A549 (cell line): Measurements from ENCODE around the gene TESPA1.
A peak's percentile ranks its signal among the peaks of the same experiment; 100 is the strongest.

Source experiments
- CTCF ChIP-seq: fragments of >200 bp; sonication (Bioruptor Twin); formaldehyde crosslinking; IDR thresholded peaks from 3 replicates; pipeline ENCODE4 v1.5.1; 2016
- EP300 ChIP-seq, 2 experiments: fragments of >200 bp; sonication (Bioruptor Twin); formaldehyde crosslinking; IDR thresholded peaks; 2 replicates in 1 of 2; 3 replicates in 1 of 2; pipeline ENCODE4 v1.6.1; 2016 to 2017
- POLR2A ChIP-seq: IDR thresholded peaks from 2 replicates; pipeline ENCODE4 v1.6.1; 2012; ENCODE audit warnings: mild to moderate bottlenecking, low read length
- USF2 ChIP-seq: fragments of 450-650 bp; IDR thresholded peaks from 2 replicates; pipeline ENCODE4 v1.6.1; 2014; ENCODE audit warnings: antibody characterized with exemption
- ZFP36 ChIP-seq: fragments of 450-650 bp; IDR thresholded peaks from 2 replicates; pipeline ENCODE4 v1.6.1; 2014; ENCODE audit warnings: borderline replicate concordance; ENCODE audit not compliant: partially characterized antibody

GRCh38 chr12:54958048-54958658 is 26.4 kb downstream of the TESPA1 start:
- TF ChIP-seq USF2 (no peak), CTCF (peak; percentile 88), EP300 (IDR thresholded peaks at IDR 0.05) (no peak), ZFP36 (no peak), POLR2A (no peak)
